Lower leg skin (tissue), 4 donors: Measurements from ENCODE around the gene SPAAR. TPM values are rescaled to one million over a fixed set of nuclear protein-coding genes. Genes with fewer than 3 reads are reported as not detected.
A peak's percentile ranks its signal among the peaks of the same experiment; 100 is the strongest.

Source experiments
- DNase-seq, 2 donors: peaks; one replicate each; pipeline ENCODE4 v3.0.0-alpha.2; 2019; ENCODE audit warnings: low spot score in 2 of 2
- H3K4me3 ChIP-seq: fragments of 200-600 bp; sonication (generic); 2 replicates; pipeline ENCODE4 v1.5.1; 2017; ENCODE audit warnings: mild to moderate bottlenecking, low read depth; ENCODE audit not compliant: poor library complexity, severe bottlenecking
- CTCF ChIP-seq, 3 donors: fragments of 450-650 bp; IDR thresholded peaks; one replicate each; pipeline ENCODE4 v1.5.1; 2016; ENCODE audit warnings: antibody characterized with exemption in 3 of 3, mild to moderate bottlenecking in 3 of 3, moderate library complexity in 2 of 3
- POLR2A ChIP-seq, 2 donors: fragments of 450-650 bp; IDR thresholded peaks; one replicate each; pipeline ENCODE4 v1.6.1; 2016 to 2017; ENCODE audit warnings: antibody characterized with exemption in 2 of 2, mild to moderate bottlenecking in 1 of 2, moderate library complexity in 1 of 2
- WGBS, 2 donors: methylation state at CpG; one replicate each; pipeline ENCODE4 v1.1.5; 2018; 5-methylcytosine and 5-hydroxymethylcytosine counted together
- intact Hi-C: fragments of 100-400 bp; cut with DNase I; formaldehyde crosslinking; loops from one replicate; pipeline ENCODE4 v1.15.0; 2023; ENCODE audit warnings: low total_unique reads
- total RNA-seq, 4 donors: library from RNA; depleted of rRNA; stranded (reverse); fragments of >200 nt; gene quantifications; one replicate each; pipeline ENCODE4 v1.1.0, GENCODE V29; 2016

Gene SPAAR
- total RNA-seq, 4 donors from 2014 or later: 0.66 to 1.5 (median 0.95) TPM

GRCh38 chr9:35938474-35939356, 29.4 kb downstream of the SPAAR start:
- H3K4me3 ChIP-seq: no peak overlapping the region
- 76 to 85% methylated on average over 10 of the region's 10 CpGs for WGBS, 2 donors
- DNase-seq: no peak
- TF ChIP-seq POLR2A (IDR thresholded peaks at IDR 0.05): no peak
- TF ChIP-seq CTCF (IDR thresholded peaks at IDR 0.05): no peak
- intact Hi-C loops: no loop called here

GRCh38 chr9:35939679-35940250, 30.5 kb downstream of the SPAAR start:
- no peak overlapping the region for H3K4me3 ChIP-seq
- DNase-seq: peak in 1 of 2 donors; percentile 25
- intact Hi-C loops: no loop called here
- TF ChIP-seq POLR2A (IDR thresholded peaks at IDR 0.05) (no peak), CTCF (IDR thresholded peaks at IDR 0.05) (no peak)
- 90% methylated on average over 8 of the region's 8 CpGs for WGBS, 2 donors

- intact Hi-C loops: no loop called here
- WGBS, 2 donors: 58 to 69% methylated on average over 7 of the region's 7 CpGs
- no peak overlapping the region for H3K4me3 ChIP-seq
- DNase-seq: peak in 1 of 2 donors; percentile 49
- TF ChIP-seq POLR2A (IDR thresholded peaks at IDR 0.05): no peak
- no peak for TF ChIP-seq CTCF (IDR thresholded peaks at IDR 0.05)
Measured at GRCh38 chr9:35940458-35941407, 31.4 kb downstream of the SPAAR start.

- WGBS, 2 donors: 81 to 93% methylated on average over 5 of the region's 5 CpGs
- TF ChIP-seq POLR2A (IDR thresholded peaks at IDR 0.05) (no peak), CTCF (IDR thresholded peaks at IDR 0.05) (no peak)
- intact Hi-C loops: no loop called here
- H3K4me3 ChIP-seq: no peak overlapping the region
- DNase-seq: no peak
Measured at GRCh38 chr9:35942286-35942685, 33.0 kb downstream of the SPAAR start.

DNA sequence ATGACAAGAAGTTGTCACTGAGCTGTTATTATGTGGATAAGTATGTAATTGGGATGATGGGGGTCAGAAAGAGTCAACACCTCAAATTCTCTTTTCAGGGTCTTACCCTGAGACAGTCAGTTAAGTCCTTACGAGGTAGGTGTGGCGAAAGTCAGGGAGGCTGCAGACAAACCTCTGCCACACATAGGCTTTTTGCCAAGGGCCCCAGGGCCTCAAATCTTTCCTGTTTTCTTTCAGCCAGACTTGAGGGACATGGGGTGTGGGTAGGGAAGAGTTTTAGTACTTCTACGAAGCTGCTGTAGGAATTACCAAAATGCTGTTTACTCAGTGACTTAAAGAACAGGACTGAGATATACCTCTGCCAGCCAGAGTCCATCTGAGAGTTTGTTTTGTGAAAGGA, 34.9 kb downstream of the SPAAR start:
- intact Hi-C loops: no loop called here
- H3K4me3 ChIP-seq: no peak overlapping the region
- no peak for DNase-seq
- TF ChIP-seq CTCF (IDR thresholded peaks at IDR 0.05) (no peak), POLR2A (IDR thresholded peaks at IDR 0.05) (no peak)
- WGBS, 2 donors: 77 to 89% methylated on average over 3 of the region's 3 CpGs
